GM10266 (cell line): ENCODE measurements around the gene GALNT8.

Experiments
- DNase-seq: peaks from one replicate; pipeline ENCODE4 v3.0.0; 2012; ENCODE audit errors: extremely low spot score
- CTCF ChIP-seq: IDR thresholded peaks from 2 replicates; pipeline ENCODE4 v1.5.1; 2012; ENCODE audit warnings: mild to moderate bottlenecking, low read depth; ENCODE audit not compliant: control insufficient read depth, insufficient read depth; ENCODE audit errors: missing control alignments

GALNT8 gene

GRCh38 chr12:4701395-4702190 is 18.6 kb upstream of the GALNT8 start:
- TF ChIP-seq CTCF: no peak
- DNase-seq: no peak

GRCh38 chr12:4703676-4704075 is 16.5 kb upstream of the GALNT8 start:
- no peak for TF ChIP-seq CTCF
- DNase-seq: no peak

GRCh38 chr12:4705824-4706223 is 14.4 kb upstream of the GALNT8 start:
- no peak for DNase-seq
- no peak for TF ChIP-seq CTCF

GRCh38 chr12:4707306-4707705 is 12.9 kb upstream of the GALNT8 start:
- no peak for TF ChIP-seq CTCF
- no peak for DNase-seq

- no peak for DNase-seq
Observed at GRCh38 chr12:4710113-4710512, 10.1 kb upstream of the GALNT8 start.

GRCh38 chr12:4714879-4715278 is 5.3 kb upstream of the GALNT8 start:
- TF ChIP-seq CTCF: no peak
- DNase-seq: no peak

More at GRCh38 chr12:4710113-4710512, 10.1 kb upstream of the GALNT8 start:
- TF ChIP-seq CTCF: no peak

- TF ChIP-seq CTCF: no peak
- DNase-seq: no peak
Observed at GRCh38 chr12:4717806-4718205, 2.4 kb upstream of the GALNT8 start.
